HAP-1 (cell line): ENCODE results near the gene LTA.

Experiments
- DNase-seq, 2 experiments: peaks; one replicate each; pipeline ENCODE4 v3.0.0-alpha.2; 2016 to 2020; ENCODE audit warnings: low spot score in 2 of 2
- H3K27me3 ChIP-seq: fragments of 250-450 bp; sonication (Bioruptor Pico); 2 replicates; pipeline ENCODE4 v1.5.1; 2020; ENCODE audit warnings: low read depth, mild to moderate bottlenecking, moderate library complexity
- H3K36me3 ChIP-seq: fragments of 250-450 bp; sonication (Bioruptor Pico); replicated peaks from 2 replicates; pipeline ENCODE4 v1.5.1; 2020; ENCODE audit warnings: mild to moderate bottlenecking
- H3K4me1 ChIP-seq: fragments of 250-450 bp; sonication (Bioruptor Pico); 2 replicates; pipeline ENCODE4 v1.5.1; 2020; ENCODE audit warnings: mild to moderate bottlenecking
- H3K4me3 ChIP-seq: fragments of 250-450 bp; sonication (Bioruptor Pico); 2 replicates; pipeline ENCODE4 v1.5.1; 2020; ENCODE audit warnings: mild to moderate bottlenecking, moderate library complexity
- H3K9me3 ChIP-seq: fragments of 250-450 bp; sonication (Bioruptor Pico); 2 replicates; pipeline ENCODE4 v1.5.1; 2020; ENCODE audit warnings: mild to moderate bottlenecking, moderate library complexity
- in situ Hi-C: fragments of 300-500 bp; cut with MboI; formaldehyde crosslinking; loops from 3 replicates; pipeline ENCODE4 v1.14.3; 2020; ENCODE audit warnings: low sequenced_read_pairs, inconsistent platforms, mixed read lengths

Gene LTA

DNA sequence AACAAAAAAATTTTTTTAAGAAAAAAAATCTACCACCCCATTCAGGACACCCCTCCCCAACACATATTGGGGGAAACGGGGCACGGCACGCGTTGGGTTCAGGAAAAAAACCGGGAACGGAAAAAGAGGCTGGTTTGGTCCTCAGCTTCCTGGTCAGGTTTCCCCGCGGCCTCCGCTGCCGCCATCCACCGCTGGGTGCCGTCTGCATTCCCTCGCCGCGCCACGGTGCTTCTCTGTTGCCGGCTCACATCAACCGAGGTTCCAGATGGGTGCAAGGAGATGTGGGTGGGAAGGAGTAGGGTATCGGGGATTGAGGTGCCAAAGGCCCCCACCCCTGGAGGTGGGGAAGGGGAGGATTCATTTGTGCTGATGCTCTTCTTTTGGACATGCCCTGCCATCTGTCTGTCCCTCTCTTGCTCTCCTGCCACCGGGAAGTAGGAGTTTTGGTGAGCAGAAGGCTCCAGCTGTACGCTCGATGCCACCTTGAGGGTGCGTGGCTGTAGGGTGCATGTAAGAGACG lies 37.5 kb upstream of the LTA start:
- Histone ChIP-seq H3K4me3 (no peak overlapping the region), H3K9me3 (no peaks in the 10 kb centered on the region), H3K4me1 (peaks cover 5% of the 10 kb centered on the region), H3K27me3 (no peaks in the 10 kb centered on the region), H3K36me3 (peaks cover 96% of the 10 kb centered on the region)
- in situ Hi-C loops = no loop called here
- no peak for DNase-seq

DNA sequence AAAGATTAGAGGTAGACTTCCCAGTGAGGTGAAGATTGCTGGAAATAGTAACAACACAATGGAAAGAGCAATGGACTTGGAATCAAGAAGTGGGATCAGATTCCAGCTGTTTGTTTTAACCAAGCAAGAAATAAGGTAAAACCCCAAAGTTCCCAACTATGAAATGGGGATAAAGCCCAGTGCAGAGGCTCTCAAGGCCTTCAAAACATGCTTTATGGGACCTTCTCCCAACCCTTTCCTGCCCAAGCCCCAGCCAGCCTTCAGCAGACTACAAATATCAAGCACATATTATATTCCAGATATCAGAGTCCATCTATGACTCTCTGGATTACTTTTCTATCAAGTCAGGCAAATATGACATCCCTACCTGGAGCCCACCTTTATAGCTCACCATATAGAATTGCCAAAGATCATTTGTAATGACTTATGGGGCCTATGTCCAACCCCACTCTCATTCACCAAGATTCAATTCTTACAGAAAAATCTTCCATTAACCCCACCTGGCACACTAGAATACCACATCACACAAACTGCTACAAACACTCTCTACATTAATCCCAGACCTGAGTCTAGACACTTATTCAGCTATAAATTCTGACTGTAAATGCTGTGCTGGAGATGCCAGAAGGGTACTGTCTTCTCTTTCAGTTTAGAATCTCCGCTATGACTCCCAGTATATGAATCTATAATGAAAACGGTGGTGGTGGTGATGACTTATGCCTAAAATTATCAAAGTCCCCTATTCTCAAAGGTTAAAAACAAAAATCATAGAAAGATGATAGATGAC lies 36.4 kb upstream of the LTA start:
- peaks cover 9% of the 10 kb centered on the region for H3K4me1 ChIP-seq
- no peaks in the 10 kb centered on the region for H3K27me3 ChIP-seq
- H3K36me3 ChIP-seq = peaks cover 96% of the 10 kb centered on the region
- DNase-seq = no peak
- no peaks in the 10 kb centered on the region for H3K9me3 ChIP-seq
- in situ Hi-C loops = no loop called here
- H3K4me3 ChIP-seq = no peak overlapping the region

DNA sequence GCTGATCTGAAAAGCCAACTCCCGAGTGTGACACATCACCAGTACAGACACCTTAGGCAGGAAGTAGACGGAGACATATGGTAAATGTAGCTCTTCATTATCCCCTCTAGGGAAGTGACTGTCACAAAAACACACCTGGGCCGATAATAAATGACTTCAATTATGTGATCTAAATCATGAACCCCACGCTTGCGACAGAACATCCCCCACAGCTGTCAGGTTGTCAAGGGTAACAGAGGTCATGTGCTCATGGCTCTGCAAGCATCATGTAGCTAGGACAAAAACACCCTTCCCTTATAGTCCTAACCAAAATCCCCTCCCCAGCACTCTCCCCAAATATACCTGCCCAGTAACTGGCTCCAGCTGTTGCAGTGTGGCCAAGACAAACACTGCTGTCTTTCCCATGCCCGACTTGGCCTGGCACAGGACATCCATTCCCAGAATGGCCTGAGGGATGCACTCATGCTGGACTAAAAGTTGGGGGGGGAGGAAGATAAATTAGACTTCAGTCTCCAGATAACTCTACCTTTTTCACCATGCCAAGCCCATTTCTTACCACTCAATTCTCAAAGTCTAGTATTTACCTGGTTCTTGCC lies 33.2 kb upstream of the LTA start:
- in situ Hi-C loops = no loop called here
- H3K4me3 ChIP-seq = no peak overlapping the region; the same call in 1 of the 2 replicates
- no peaks in the 10 kb centered on the region for H3K9me3 ChIP-seq
- peaks cover 12% of the 10 kb centered on the region for H3K4me1 ChIP-seq
- H3K36me3 ChIP-seq = peaks cover 76% of the 10 kb centered on the region
- no peak for DNase-seq
- no peaks in the 10 kb centered on the region for H3K27me3 ChIP-seq

DNA sequence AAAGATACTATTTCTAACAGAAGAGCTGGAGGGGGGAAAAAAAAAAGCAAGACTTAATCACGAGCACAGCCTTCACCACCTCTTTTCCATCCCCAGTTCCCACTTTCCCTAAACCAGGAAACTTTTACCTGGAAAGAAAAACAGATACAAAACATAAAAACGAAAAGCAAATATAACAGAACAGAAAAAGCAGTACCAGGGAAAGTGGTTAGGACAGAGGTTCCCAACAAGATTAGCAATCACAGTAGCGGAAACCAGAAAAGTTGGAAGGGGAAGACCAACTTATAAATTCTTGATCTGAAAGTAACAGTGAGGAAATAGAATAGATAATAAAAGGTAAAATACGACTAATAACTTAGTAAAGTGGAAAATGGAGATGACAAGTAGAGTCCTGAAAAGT lies 31.4 kb upstream of the LTA start:
- Histone ChIP-seq H3K4me1 (peaks cover 12% of the 10 kb centered on the region), H3K9me3 (no peaks in the 10 kb centered on the region), H3K27me3 (no peaks in the 10 kb centered on the region), H3K4me3 (peak overlapping the region; percentile 70), H3K36me3 (peaks cover 59% of the 10 kb centered on the region)
- in situ Hi-C loops = loop anchor here (5.0 kb wide), 2 partner anchors 48 to 292 kb away; no protein-coding TSS in a partner anchor
- DNase-seq = no peak

DNA sequence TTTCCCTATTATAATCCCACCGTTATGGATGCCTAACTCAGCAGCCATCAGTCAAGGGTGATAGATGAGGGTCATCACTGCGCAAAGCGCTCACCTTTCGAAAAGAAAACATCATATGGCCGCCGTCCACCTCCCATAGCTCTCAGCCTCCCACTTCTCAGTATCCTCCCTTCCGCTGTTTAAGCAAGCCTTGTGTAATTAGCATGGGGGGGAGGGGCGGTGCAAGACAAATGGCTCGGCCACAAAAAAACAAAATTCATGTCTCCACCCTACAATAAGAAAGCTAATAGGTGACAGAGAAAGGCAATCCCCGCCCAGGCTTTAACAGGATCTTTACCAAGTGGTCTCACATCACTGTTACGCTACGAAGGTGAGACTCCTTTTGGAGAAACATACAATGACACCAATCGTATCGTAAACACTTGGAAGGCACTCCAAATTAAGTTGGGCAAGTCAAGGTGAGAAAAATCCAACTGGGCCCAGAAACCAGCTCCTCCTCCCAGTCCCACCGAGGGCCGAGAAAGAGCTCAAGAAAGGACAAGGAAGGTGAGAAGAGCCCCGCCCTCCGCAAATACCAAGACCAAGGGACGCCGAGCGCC lies 30.9 kb upstream of the LTA start:
- H3K4me3 ChIP-seq = peak overlapping the region; percentile 70
- in situ Hi-C loops = loop anchor here (5.0 kb wide), 2 partner anchors 49 to 291 kb away; no protein-coding TSS in a partner anchor
- no peaks in the 10 kb centered on the region for H3K9me3 ChIP-seq
- peaks cover 54% of the 10 kb centered on the region for H3K36me3 ChIP-seq
- peaks cover 13% of the 10 kb centered on the region for H3K4me1 ChIP-seq
- H3K27me3 ChIP-seq = no peaks in the 10 kb centered on the region
- DNase-seq = peak; percentile 60 to 81

DNA sequence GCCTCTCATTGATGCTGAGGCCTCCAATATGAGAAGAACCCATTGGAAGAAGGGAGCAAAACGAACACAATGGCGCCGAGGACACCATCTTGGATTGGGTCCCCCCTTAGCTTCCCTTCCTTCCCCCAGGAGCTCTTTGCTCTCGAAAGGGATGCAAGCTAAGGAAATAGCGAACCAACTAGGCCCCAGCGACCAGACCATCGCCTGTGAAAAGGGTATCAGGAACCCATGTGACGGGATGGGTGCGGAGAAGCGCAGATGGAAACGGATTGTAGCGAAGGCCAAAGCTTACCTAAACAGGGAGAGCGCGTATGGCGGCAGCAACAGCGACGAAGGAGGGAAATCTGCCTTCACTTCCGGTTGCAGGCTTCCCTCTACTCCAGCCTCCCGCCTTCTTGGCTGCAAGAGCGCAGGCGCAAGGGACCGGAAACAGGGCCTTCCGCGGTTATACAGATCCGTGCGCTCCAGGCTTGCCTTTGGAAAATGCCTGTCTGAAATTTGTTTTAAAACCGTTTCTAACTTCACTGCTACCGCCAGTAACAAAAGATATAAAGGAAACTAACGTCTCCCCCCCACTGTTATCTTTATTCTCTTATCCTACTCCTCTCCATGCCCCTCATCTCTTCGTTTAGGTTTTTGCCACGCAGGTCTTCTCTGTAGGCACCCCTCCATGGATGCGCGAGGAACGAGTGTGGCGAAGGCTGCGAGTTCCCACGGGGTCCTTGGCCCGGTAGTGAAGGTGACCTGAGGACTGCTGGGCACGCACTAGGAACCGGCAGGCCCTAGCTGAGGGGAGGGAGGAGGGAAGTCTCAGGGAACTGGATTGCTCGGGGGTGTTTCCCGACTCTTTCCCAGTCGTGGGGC lies 30.2 kb upstream of the LTA start, which contains the start of gene DDX39B:
TSS of gene DDX39B (minus strand) at position 346 of the 864 bp plus-strand sequence. CDS start 1,471 bp downstream, outside the sequence.
- H3K4me3 ChIP-seq = peak within 1 kb of the TSS; percentile 70
- in situ Hi-C loops = loop anchor here (5.0 kb wide), 2 partner anchors 50 to 290 kb away; no protein-coding TSS in a partner anchor
- DNase-seq = peak; percentile 96

DNA sequence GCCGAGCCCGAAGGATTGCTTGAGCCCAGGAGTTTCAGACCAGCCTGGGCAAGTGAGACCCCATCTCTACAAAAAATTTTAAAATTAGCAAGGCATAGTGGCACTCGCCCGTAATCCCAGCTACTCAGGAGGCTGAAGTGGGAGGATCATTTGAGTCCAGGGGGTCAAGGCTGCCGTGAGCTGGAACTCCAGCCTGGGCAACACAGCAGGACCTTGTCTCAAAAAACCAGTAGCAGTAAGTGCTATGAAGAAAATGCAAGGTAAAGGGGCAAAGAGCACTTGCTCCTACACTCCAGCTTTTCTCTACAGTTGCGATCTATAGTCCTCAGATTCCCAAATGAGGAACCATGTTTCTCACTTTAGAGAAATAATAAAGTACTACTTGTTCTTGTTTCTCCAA lies 28.4 kb upstream of the LTA start:
- in situ Hi-C loops = loop anchor here (5.0 kb wide), 2 partner anchors 51 to 289 kb away; no protein-coding TSS in a partner anchor
- H3K9me3 ChIP-seq = no peaks in the 10 kb centered on the region

More for the DNA sequence above, 30.2 kb upstream of the LTA start, which contains the start of gene DDX39B:
- Histone ChIP-seq H3K4me1 (peaks cover 18% of the 10 kb centered on the region), H3K9me3 (no peaks in the 10 kb centered on the region), H3K27me3 (no peaks in the 10 kb centered on the region), H3K36me3 (peaks cover 46% of the 10 kb centered on the region)

GRCh38 chr6:31544676-31545075 lies 27.4 kb upstream of the LTA start:
- in situ Hi-C loops = loop anchor here (5.0 kb wide), 3 partner anchors 48 to 288 kb away; partner anchors contain the start of gene NCR3
- no peaks in the 10 kb centered on the region for H3K9me3 ChIP-seq
- H3K36me3 ChIP-seq = peaks cover 27% of the 10 kb centered on the region
- no peak for DNase-seq
- no peak overlapping the region for H3K4me3 ChIP-seq
- H3K27me3 ChIP-seq = no peaks in the 10 kb centered on the region
- peaks cover 19% of the 10 kb centered on the region for H3K4me1 ChIP-seq

More for the DNA sequence above, 28.4 kb upstream of the LTA start:
- no peak for DNase-seq
- Histone ChIP-seq H3K4me3 (no peak overlapping the region), H3K27me3 (no peaks in the 10 kb centered on the region), H3K36me3 (peaks cover 30% of the 10 kb centered on the region), H3K4me1 (peaks cover 22% of the 10 kb centered on the region)

DNA sequence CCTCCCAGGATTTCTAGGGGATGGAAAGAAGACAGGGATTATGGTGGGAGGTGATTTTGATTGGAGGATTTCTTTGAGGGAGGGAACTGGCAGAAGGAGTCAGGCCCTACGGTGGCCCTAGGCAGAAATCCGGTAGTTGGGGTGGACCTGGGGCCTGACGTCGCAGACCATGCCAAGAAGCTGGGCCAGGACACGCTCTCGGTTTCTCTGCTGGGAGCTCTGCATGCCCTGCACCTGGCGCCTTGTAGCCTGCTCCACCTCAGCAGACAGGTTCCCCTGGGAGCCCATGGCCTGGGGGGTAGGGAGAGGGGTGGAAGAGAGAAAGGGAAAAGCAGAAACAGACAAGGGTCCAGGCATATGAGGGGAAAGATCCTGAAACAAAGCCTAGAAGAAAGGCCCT lies 26.8 kb upstream of the LTA start:
- H3K36me3 ChIP-seq = peaks cover 21% of the 10 kb centered on the region
- no peak overlapping the region for H3K4me3 ChIP-seq
- H3K27me3 ChIP-seq = no peaks in the 10 kb centered on the region
- H3K4me1 ChIP-seq = peaks cover 16% of the 10 kb centered on the region
- DNase-seq = no peak
- in situ Hi-C loops = loop anchor here (5.0 kb wide), 1 partner anchor 47 kb away; the partner anchor contains the start of gene NCR3
- no peaks in the 10 kb centered on the region for H3K9me3 ChIP-seq

GRCh38 chr6:31546339-31546957 lies 25.6 kb upstream of the LTA start, which contains the start of gene ATP6V1G2:
ATP6V1G2 (minus strand) TSS chr6:31546608; CDS start chr6:31546559, 49 bp downstream.
- peak; percentile 94 to 97 for DNase-seq
- Histone ChIP-seq H3K9me3 (no peaks in the 10 kb centered on the region), H3K4me1 (peaks cover 16% of the 10 kb centered on the region), H3K27me3 (no peaks in the 10 kb centered on the region), H3K36me3 (peaks cover 16% of the 10 kb centered on the region), H3K4me3 (peak within 1 kb of the TSS; percentile 44)
- in situ Hi-C loops = loop anchor here (5.0 kb wide), 1 partner anchor 46 kb away; the partner anchor contains the start of gene NCR3

DNA sequence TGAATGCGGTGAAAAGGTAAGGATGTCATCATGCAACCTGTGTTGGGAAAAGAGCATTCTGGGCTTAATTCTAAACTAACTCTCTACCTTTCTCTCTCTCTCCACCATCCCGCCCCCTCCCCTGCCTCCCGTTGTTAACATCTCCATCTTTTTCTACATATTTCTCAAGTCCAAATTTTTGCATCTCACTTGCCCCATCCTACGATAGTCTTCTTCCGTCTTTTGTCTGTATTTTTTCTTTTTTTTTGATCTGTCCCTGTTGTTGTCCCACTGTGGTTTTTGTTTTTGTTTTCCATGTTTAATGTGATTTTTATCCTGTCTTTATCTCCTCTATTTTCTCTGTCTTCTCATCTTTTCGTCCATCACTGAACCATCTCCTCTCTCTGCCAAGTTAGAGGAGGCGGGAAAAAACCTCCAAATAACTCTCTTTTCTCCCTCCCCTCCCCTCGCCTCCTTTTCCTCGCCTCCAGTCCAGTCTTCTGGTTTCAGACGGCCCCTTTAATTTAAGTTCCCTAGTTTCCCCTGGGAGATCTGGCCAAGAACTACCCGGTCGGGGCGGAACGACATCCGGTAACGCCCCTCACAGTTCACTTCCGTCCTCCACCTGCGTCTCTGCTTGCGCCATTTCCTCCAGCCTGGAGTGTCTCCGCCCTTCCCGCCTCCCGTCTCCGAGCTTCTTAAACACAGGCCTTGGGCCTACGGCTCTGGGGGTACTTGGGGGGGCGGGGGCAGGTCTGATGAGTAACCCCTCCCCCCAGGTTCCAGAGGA lies 24.9 kb upstream of the LTA start, which contains the start of gene NFKBIL1:
TSS of gene NFKBIL1 (plus strand) at position 651 of the 769 bp plus-strand sequence. CDS start at position 738, 87 bp downstream.
- Histone ChIP-seq H3K4me3 (peak within 1 kb of the TSS; percentile 44), H3K4me1 (peaks cover 16% of the 10 kb centered on the region), H3K27me3 (no peaks in the 10 kb centered on the region), H3K9me3 (no peaks in the 10 kb centered on the region), H3K36me3 (peaks cover 21% of the 10 kb centered on the region)
- in situ Hi-C loops = loop anchor here (5.0 kb wide), 1 partner anchor 45 kb away; the partner anchor contains the start of gene NCR3
- DNase-seq = peak; percentile 96 to 97
